Measurements from ENCODE around the gene TGFB2.

Gene TGFB2

GRCh38 chr1:218344814-218345672 lies at the start of gene TGFB2:
Gene TGFB2, plus strand, starts transcription at chr1:218345336. Its CDS starts 1,366 bp downstream, at chr1:218346702.
- peak within 1 kb of the TSS; percentile 83 for H3K27ac ChIP-seq
- DNase-seq (ENCODE audit: low spot score): peak; percentile 26
- ChIA-PET CTCF (interaction anchor here (0.6 to 1.2 kb wide), 4 partner anchors 15 to 1316 kb away, joined by 3 to 5 read pairs (median 4); no protein-coding TSS in a partner anchor), POLR2A (ENCODE audit: low non-redundant PET) (interaction anchor here (0.6 kb wide), 1 partner anchor 130 kb away, joined by 4 read pairs; no protein-coding TSS in a partner anchor)
- no peak for TF ChIP-seq CTCF (conservative IDR thresholded peaks at IDR 0.05; ENCODE audit: low read depth)

- no peak for DNase-seq (ENCODE audit: low spot score)
- no peak overlapping the region for H3K27ac ChIP-seq
- TF ChIP-seq CTCF (conservative IDR thresholded peaks at IDR 0.05; ENCODE audit: low read depth): no peak
- POLR2A ChIA-PET (ENCODE audit: low non-redundant PET): no interaction called here
- CTCF ChIA-PET: interaction anchor here (0.7 kb wide), 1 partner anchor 14 kb away, joined by 4 read pairs; no protein-coding TSS in a partner anchor
These were observed 49.0 kb upstream of the TGFB2 start for GRCh38 chr1:218296162-218296561.

- DNase-seq (ENCODE audit: low spot score): no peak
- TF ChIP-seq CTCF (conservative IDR thresholded peaks at IDR 0.05; ENCODE audit: low read depth): no peak
- POLR2A ChIA-PET (ENCODE audit: low non-redundant PET): no interaction called here
- CTCF ChIA-PET: no interaction called here
- no peak overlapping the region for H3K27ac ChIP-seq
These were observed 47.7 kb upstream of the TGFB2 start for GRCh38 chr1:218297461-218297860.

GRCh38 chr1:218297867-218298266 lies 47.3 kb upstream of the TGFB2 start:
- no peak for TF ChIP-seq CTCF (conservative IDR thresholded peaks at IDR 0.05; ENCODE audit: low read depth)
- no peak overlapping the region for H3K27ac ChIP-seq
- DNase-seq (ENCODE audit: low spot score): no peak
- CTCF ChIA-PET: no interaction called here
- POLR2A ChIA-PET (ENCODE audit: low non-redundant PET): no interaction called here

- ChIA-PET CTCF (interaction anchor here (0.6 kb wide), 1 partner anchor 58 kb away, joined by 6 read pairs; no protein-coding TSS in a partner anchor), POLR2A (ENCODE audit: low non-redundant PET) (no interaction called here)
- TF ChIP-seq CTCF (conservative IDR thresholded peaks at IDR 0.05; ENCODE audit: low read depth): no peak
- H3K27ac ChIP-seq: no peak overlapping the region
- DNase-seq (ENCODE audit: low spot score): no peak
These were observed 46.7 kb upstream of the TGFB2 start for GRCh38 chr1:218298398-218298797.

GRCh38 chr1:218299416-218299815 lies 45.7 kb upstream of the TGFB2 start:
- DNase-seq (ENCODE audit: low spot score): peak; percentile 20
- TF ChIP-seq CTCF (conservative IDR thresholded peaks at IDR 0.05; ENCODE audit: low read depth): peak; percentile 65
- CTCF ChIA-PET: interaction anchor here (0.6 to 1.1 kb wide), 7 partner anchors 11 to 1459 kb away, joined by 3 to 4 read pairs (median 3); no protein-coding TSS in a partner anchor
- POLR2A ChIA-PET (ENCODE audit: low non-redundant PET): no interaction called here
- H3K27ac ChIP-seq: no peak overlapping the region
